Astrocyte of the cerebellum (primary cell): Measurements from ENCODE around the gene LAIR1.

Experiments used
- DNase-seq: peaks from one replicate; pipeline ENCODE4 v3.0.0-alpha.2; 2011; ENCODE audit warnings: low read depth
- H3K4me3 ChIP-seq: 2 replicates; pipeline ENCODE4 v1.5.1; 2011; ENCODE audit warnings: mild to moderate bottlenecking, low read depth, low read length, moderate library complexity
- in situ Hi-C: cut with HindIII; loops from 2 replicates; pipeline ENCODE4 v1.10.0; 2017; ENCODE audit warnings: low sequenced_read_pairs
- TF ChIP-seq, protein P1 (sequence below): IDR thresholded peaks from 2 replicates; pipeline ENCODE4 v1.5.1; 2012; ENCODE audit warnings: low read length, low read depth, moderate library complexity, mild to moderate bottlenecking; ENCODE audit errors: missing control alignments

LAIR1 gene

GRCh38 chr19:54316746-54317107, 48.0 kb downstream of the LAIR1 start:
- in situ Hi-C loops: no loop called here
- TF ChIP-seq, protein P1, sequence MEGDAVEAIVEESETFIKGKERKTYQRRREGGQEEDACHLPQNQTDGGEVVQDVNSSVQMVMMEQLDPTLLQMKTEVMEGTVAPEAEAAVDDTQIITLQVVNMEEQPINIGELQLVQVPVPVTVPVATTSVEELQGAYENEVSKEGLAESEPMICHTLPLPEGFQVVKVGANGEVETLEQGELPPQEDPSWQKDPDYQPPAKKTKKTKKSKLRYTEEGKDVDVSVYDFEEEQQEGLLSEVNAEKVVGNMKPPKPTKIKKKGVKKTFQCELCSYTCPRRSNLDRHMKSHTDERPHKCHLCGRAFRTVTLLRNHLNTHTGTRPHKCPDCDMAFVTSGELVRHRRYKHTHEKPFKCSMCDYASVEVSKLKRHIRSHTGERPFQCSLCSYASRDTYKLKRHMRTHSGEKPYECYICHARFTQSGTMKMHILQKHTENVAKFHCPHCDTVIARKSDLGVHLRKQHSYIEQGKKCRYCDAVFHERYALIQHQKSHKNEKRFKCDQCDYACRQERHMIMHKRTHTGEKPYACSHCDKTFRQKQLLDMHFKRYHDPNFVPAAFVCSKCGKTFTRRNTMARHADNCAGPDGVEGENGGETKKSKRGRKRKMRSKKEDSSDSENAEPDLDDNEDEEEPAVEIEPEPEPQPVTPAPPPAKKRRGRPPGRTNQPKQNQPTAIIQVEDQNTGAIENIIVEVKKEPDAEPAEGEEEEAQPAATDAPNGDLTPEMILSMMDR: no peak
- no peak for DNase-seq
- no peak overlapping the region for H3K4me3 ChIP-seq

GRCh38 chr19:54315956-54316355, 48.8 kb downstream of the LAIR1 start:
- DNase-seq: no peak
- in situ Hi-C loops: no loop called here
- H3K4me3 ChIP-seq: no peak overlapping the region
- TF ChIP-seq, protein P1: no peak

DNA sequence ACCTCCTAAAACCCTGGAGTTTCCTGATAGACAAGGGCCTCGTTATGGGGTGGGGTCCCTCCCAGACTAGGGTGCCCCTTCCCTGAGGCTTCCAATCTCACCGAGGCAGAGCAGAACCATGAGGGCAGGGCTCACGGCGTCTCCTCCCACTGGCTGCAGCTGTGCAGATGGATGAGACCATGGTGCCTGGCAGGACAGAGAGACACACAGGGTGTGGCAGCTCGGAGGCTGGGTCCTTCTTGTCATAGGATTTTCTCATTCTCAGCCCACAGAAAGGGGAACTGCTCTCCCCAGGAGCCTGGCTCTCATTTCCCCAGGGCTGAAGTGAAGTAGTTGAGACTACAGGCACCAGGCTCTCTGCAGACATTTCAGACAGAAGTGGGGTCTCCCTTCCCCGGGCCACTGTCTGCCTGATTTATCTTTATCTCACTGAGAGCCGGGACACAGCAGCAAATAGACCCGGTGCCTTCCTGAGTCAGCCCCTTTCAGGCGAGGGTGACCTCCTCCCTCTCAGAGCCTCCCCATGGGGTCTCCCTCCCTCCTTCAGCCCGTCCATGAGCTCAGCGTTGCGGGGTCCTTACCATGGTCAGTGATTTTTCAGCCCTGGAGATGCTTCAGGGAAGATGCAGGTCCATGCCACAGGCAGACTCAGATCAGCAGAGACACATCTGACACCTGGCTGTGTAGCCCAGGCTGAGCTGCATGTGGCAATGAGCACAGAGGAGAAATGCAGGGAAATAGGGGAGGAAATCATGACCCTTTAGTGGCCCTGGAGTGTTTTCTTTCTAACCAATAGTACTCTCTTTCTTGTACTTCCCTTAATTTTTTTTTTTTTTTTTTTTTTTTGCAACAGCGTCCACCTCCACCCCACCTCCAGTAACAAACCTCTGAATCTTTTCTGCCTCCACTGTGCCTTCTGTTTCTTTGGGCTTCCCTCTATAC, 52.0 kb downstream of the LAIR1 start, which contains the start of gene LILRA5:
Gene LILRA5 (minus strand): TSS at position 731 of the 942 bp plus-strand sequence. CDS start 147 bp downstream, at position 584.
- TF ChIP-seq, protein P1: no peak
- no peak within 1 kb of the TSS for H3K4me3 ChIP-seq
- in situ Hi-C loops: no loop called here
- no peak for DNase-seq

GRCh38 chr19:54312011-54312410, 52.7 kb downstream of the LAIR1 start:
- H3K4me3 ChIP-seq: no peak overlapping the region
- DNase-seq: no peak
- TF ChIP-seq, protein P1: no peak
- in situ Hi-C loops: no loop called here

- H3K4me3 ChIP-seq: no peak overlapping the region
- in situ Hi-C loops: no loop called here
- TF ChIP-seq, protein P1: no peak
- no peak for DNase-seq
Observed at GRCh38 chr19:54311486-54311885, 53.2 kb downstream of the LAIR1 start.

DNA sequence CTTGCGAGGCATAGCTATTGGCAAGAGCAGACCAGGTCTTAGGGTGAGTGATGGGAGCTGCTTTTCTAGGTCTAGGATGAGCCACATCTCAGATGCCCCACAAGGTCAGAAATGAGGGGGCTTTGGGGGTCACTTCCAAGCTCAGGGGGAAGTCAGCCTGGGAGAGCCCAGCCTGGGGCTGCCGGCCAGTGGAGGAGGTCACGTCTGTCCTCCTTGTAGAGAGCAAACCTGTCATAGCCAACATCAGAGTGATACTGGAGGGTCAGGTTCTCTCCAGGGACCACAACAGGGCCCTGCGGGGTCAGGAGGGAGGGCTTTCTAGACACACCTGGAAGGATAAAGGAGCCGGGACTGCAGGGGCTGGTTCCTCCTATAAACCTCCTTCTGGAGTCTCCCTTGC, 54.2 kb downstream of the LAIR1 start:
- DNase-seq: no peak
- no peak overlapping the region for H3K4me3 ChIP-seq
- TF ChIP-seq, protein P1: no peak
- in situ Hi-C loops: no loop called here
